NB4 (cell line): ENCODE measurements around the gene LRP10.
A peak's percentile ranks its signal among the peaks of the same experiment; 100 is the strongest.
"Not testable (repeated sequence)": the region's sequence is repeated elsewhere in the genome, so short reads cannot be mapped to it uniquely, and the experiment has no call there.

ENCODE experiments used
- DNase-seq: peaks from one replicate; pipeline ENCODE4 v3.0.0; 2010; ENCODE audit warnings: low read depth
- H3K4me3 ChIP-seq: one replicate; pipeline ENCODE4 v1.5.1; 2011; ENCODE audit warnings: mild to moderate bottlenecking, low read depth, low read length, moderate library complexity
- MYC ChIP-seq: IDR thresholded peaks from 2 replicates; pipeline ENCODE4 v1.6.1; 2011; ENCODE audit warnings: low read depth, low read length
- POLR2A ChIP-seq: IDR thresholded peaks from 2 replicates; pipeline ENCODE4 v1.6.1; 2011; ENCODE audit warnings: mild to moderate bottlenecking; ENCODE audit not compliant: insufficient read length; ENCODE audit errors: extremely low read depth
- TF ChIP-seq, protein P1 (sequence below): IDR thresholded peaks from 2 replicates; pipeline ENCODE4 v1.6.1; 2011; ENCODE audit warnings: low read depth, low read length
- TF ChIP-seq, protein P2 (sequence below): IDR thresholded peaks from one replicate; pipeline ENCODE4 v1.5.1; 2012; ENCODE audit warnings: low read depth, low read length

The LRP10 gene, protein sequence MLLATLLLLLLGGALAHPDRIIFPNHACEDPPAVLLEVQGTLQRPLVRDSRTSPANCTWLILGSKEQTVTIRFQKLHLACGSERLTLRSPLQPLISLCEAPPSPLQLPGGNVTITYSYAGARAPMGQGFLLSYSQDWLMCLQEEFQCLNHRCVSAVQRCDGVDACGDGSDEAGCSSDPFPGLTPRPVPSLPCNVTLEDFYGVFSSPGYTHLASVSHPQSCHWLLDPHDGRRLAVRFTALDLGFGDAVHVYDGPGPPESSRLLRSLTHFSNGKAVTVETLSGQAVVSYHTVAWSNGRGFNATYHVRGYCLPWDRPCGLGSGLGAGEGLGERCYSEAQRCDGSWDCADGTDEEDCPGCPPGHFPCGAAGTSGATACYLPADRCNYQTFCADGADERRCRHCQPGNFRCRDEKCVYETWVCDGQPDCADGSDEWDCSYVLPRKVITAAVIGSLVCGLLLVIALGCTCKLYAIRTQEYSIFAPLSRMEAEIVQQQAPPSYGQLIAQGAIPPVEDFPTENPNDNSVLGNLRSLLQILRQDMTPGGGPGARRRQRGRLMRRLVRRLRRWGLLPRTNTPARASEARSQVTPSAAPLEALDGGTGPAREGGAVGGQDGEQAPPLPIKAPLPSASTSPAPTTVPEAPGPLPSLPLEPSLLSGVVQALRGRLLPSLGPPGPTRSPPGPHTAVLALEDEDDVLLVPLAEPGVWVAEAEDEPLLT

GRCh38 chr14:22871224-22872032, at the start of gene LRP10:
Gene LRP10, plus strand, starts transcription at chr14:22871740. Its CDS starts 564 bp downstream, at chr14:22872304.
- peak; percentile 95 for DNase-seq
- TF ChIP-seq, protein P1, sequence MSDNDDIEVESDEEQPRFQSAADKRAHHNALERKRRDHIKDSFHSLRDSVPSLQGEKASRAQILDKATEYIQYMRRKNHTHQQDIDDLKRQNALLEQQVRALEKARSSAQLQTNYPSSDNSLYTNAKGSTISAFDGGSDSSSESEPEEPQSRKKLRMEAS: peak; percentile 47
- peak; percentile 39 for TF ChIP-seq POLR2A
- TF ChIP-seq MYC: no peak
- TF ChIP-seq, protein P2, sequence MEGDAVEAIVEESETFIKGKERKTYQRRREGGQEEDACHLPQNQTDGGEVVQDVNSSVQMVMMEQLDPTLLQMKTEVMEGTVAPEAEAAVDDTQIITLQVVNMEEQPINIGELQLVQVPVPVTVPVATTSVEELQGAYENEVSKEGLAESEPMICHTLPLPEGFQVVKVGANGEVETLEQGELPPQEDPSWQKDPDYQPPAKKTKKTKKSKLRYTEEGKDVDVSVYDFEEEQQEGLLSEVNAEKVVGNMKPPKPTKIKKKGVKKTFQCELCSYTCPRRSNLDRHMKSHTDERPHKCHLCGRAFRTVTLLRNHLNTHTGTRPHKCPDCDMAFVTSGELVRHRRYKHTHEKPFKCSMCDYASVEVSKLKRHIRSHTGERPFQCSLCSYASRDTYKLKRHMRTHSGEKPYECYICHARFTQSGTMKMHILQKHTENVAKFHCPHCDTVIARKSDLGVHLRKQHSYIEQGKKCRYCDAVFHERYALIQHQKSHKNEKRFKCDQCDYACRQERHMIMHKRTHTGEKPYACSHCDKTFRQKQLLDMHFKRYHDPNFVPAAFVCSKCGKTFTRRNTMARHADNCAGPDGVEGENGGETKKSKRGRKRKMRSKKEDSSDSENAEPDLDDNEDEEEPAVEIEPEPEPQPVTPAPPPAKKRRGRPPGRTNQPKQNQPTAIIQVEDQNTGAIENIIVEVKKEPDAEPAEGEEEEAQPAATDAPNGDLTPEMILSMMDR: no peak
- peak within 1 kb of the TSS; percentile 69 for H3K4me3 ChIP-seq

GRCh38 chr14:22822016-22822570, 49.4 kb upstream of the LRP10 start:
- no peak for DNase-seq
- TF ChIP-seq, protein P1: no peak
- TF ChIP-seq, protein P2: no peak
- TF ChIP-seq POLR2A (no peak), MYC (no peak)
- no peak overlapping the region for H3K4me3 ChIP-seq

GRCh38 chr14:22822571-22823098, 48.9 kb upstream of the LRP10 start:
- DNase-seq: peak; percentile 86
- TF ChIP-seq, protein P2: peak; percentile 80
- no peak for TF ChIP-seq POLR2A
- H3K4me3 ChIP-seq: peak overlapping the region; percentile 30

DNA sequence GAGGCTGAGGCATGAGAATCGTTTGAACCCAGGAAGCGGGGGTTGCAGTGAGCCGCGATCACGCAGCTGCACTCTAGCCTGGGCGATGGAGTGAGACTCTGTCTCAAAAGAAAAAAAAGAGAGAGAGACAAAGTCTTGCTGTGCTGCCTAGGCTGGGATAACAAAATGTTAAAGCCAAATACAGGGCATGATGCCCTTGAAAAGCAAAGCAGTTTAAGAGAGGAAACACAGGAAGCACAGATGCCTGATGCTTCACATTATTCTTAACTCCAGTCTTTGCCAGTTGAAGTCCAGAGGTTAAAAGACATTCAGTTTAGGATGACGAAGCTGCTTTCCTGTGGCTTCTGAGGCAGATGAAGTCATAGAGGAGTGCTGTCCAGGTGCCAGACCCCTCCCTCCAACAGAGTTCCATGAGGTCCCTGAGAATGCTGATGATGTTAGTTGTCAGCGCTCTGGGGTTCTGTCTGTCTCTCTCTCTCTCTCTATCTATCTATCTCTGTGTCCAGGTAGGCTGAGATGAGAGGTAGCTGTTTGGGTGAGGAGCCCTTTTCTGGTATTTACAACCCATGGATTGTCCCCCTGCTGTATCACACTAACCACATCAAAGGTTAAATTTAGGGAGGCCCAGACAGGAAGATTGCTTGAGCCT, 46.7 kb upstream of the LRP10 start:
- no peak overlapping the region for H3K4me3 ChIP-seq
- DNase-seq: peak; percentile 60
- TF ChIP-seq, protein P2: no peak
- TF ChIP-seq, protein P1: no peak
- no peak for TF ChIP-seq POLR2A
- TF ChIP-seq MYC: no peak

DNA sequence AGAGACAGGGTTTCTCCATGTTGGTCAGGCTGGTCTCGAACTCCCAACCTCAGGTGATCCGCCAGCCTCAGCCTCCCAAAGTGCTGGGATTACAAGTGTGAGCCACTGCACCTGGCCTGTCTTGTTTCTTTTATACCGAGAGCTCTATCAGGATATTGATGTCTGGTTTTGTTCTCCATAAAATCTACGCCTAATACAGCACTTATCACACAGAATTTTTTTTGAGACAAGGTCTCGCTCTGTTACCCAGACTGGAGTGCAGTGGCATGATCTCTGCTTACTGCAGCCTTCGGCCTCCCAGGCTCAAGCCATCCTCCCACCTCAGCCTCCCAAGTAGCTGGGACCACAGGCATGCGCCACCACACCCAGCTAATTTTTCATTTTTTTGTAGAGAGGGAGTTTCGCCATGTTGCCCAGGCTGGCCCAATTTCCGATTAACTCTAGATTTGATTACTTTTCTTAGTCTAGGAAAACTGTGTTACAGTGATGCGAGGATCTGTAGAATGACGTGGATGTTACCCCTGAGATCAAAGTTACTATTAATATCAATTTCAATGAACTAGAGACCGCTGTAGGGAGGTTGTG, 42.4 kb upstream of the LRP10 start:
- H3K4me3 ChIP-seq: peak overlapping the region; percentile 88
- not testable (repeated sequence) for DNase-seq
